HG02938 (cell line): ENCODE data around the gene NDRG2.
"Not testable (repeated sequence)": the region's sequence is repeated elsewhere in the genome, so short reads cannot be mapped to it uniquely, and the experiment has no call there.

Experiments
- ATAC-seq: cut with Tn5 transposase; IDR thresholded peaks from one replicate; pipeline ENCODE4 v1.9.1; 2021; ENCODE audit warnings: mild to moderate bottlenecking, moderate library complexity; ENCODE audit not compliant: unreplicated experiment

Gene NDRG2

GRCh38 chr14:21016413-21017190, 8.3 kb downstream of the NDRG2 start:
- no peak for ATAC-seq

GRCh38 chr14:21015312-21015711, 9.5 kb downstream of the NDRG2 start:
- ATAC-seq, result no peak

DNA sequence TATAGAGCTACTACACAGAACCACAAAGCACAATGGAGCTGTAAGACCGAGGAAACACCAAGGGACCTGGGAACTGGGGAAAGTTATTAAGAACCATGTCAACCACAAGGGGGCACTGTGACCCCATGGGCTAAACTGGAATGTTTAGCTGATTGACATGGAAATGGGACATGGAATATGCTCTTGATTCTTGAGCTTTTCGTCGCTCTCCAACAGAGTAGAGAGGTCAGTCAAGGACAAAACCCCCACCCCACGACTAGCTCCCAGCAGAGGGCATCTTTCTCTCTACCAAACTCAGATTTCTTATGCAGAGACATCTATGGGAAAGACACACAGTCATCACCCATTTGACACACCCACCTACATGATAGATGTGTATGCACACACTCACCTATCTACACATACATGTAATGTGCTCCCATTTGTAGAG, 10.1 kb downstream of the NDRG2 start:
- ATAC-seq, result peak; percentile 47

- ATAC-seq, result no peak
Measured at GRCh38 chr14:21011136-21011535, 13.7 kb downstream of the NDRG2 start.

DNA sequence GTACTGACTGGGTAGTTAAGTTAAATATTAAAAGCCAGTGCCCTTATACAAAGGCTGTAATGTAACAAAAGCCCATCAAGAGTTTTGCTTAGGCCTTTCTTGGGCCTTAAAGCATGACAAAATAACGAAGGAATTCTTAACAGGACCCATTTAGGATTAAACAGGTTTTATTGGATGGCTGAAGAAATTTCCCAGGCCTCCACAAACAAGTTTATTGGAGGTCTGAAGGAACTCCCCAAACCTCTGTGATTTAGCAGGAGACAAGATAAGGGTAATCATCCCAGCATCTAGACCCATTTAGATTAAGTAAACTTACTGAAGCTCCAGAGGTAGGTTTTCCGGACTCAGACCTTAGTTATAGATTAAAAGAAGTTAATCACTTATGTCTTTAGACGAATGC, 15.1 kb downstream of the NDRG2 start:
- not testable (repeated sequence) for ATAC-seq

DNA sequence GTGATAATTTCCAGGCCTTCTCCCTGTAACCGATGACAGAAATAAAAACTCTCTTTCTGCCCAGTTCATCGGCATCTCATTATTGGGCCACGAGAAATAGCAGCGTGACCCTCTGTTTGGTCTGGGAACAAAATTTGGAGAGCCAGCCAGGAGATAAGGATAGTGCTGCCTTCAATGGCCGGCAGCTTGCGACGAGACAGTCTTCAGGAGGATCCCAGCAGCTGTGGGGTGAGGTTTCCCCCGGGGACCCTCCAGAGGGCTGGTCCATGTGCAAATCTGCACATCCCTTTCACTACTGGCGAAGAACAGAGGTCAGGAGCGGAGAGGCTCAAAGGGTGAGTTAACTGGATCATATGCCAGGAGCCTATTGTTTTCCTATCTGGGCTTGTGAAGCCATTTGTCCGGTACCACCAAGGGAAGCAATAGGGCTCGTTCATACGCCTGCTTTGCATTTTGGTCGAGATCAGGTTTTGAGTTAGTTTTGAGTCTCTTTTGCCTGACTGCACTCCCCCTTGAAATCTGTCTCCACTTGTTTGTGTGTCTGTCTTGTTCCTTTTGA, 21.0 kb downstream of the NDRG2 start:
- no peak for ATAC-seq

GRCh38 chr14:21001218-21001617, 23.6 kb downstream of the NDRG2 start:
- no peak for ATAC-seq

DNA sequence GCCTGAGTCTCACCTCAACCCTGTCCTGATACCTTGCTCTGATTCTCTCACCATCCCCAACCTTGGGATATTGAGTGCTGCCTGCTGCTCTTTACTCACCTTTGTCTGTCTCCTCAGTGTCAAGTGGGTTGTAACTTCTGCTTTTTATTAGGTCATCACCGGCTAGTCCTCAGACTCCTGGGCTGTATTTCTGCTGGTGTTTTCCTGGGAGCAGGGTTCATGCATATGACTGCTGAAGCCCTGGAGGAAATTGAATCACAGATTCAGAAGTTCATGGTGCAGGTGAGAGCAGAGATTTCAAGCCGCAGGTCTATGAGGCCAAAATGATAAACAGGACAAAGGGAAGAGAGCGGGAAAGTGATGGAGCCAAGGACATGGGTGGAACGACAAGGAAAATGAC, 25.3 kb downstream of the NDRG2 start:
- no peak for ATAC-seq

- no peak for ATAC-seq
Measured at GRCh38 chr14:20998674-20999366, 26.0 kb downstream of the NDRG2 start, which contains the start of gene SLC39A2. Gene SLC39A2, plus strand, starts transcription at chr14:20999293. Its CDS starts 154 bp downstream, at chr14:20999447.

DNA sequence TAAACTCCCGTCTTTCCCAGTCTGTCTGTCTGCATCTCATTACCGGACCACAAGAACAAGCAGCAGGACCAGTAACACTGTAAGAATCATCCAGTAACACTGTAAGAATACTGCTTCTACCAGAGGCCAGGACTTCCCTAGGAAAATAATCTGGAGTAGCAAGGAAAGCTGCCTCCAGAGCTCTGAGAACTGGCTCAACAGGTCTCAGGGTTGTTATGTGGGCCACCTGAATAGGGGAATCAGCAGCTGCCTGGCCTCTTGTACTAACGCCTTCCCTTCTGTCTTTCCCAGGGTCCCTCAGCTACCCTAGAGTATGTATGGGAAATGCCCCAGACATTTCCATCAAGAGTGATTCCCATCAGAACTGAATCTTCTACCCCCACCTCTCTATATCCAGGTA, 26.7 kb downstream of the NDRG2 start:
- no peak for ATAC-seq

- no peak for ATAC-seq
Measured at GRCh38 chr14:20997564-20997963, 27.3 kb downstream of the NDRG2 start.

- ATAC-seq, result no peak
Measured at GRCh38 chr14:20997115-20997514, 27.7 kb downstream of the NDRG2 start.

DNA sequence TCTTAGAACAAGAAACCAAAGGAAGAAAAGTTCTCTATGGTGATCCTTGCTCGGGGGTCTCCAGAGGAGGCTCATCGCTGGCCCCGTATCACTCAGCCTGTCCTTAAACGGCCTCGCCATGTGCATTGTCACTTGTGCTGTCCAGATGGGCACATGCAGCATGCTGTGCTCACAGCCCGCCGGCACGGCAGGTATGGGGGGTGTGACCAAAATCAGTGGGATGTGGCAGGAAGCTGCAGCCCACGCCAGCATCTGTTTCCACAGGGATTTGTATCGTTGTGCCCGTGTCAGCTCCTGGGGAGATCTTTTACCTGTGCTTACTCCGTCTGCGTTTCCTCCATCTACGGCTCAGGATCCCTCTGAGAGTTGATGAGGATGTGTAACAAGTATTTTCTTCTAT, 28.3 kb downstream of the NDRG2 start:
- ATAC-seq, result no peak

GRCh38 chr14:20989787-20990600, 34.9 kb downstream of the NDRG2 start, which contains the start of gene METTL17:
Gene METTL17, plus strand, starts transcription at chr14:20989980. Its CDS starts 23 bp downstream, at chr14:20990003.
- ATAC-seq, result peak; percentile 94

DNA sequence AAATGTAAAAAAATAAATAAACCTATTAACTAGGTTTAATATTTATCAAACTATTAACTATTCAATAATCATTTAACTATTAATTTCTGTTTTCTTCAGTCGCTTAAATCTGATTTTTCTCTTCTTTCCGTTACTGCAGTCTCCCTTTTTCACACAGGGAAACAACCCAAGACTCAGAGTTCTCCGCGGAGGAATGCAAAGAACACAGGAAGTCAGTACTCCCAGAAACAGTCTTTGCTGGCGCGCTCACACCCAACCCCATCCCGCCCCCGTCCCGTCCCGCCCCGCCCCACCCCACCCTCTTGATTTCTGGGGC, 35.4 kb downstream of the NDRG2 start:
- ATAC-seq, result no peak

- no peak for ATAC-seq
Measured at GRCh38 chr14:20988717-20989470, 36.0 kb downstream of the NDRG2 start.

GRCh38 chr14:20986811-20987210, 38.0 kb downstream of the NDRG2 start:
- no peak for ATAC-seq

- not testable (repeated sequence) for ATAC-seq
Measured at GRCh38 chr14:20985650-20986049, 39.2 kb downstream of the NDRG2 start.

DNA sequence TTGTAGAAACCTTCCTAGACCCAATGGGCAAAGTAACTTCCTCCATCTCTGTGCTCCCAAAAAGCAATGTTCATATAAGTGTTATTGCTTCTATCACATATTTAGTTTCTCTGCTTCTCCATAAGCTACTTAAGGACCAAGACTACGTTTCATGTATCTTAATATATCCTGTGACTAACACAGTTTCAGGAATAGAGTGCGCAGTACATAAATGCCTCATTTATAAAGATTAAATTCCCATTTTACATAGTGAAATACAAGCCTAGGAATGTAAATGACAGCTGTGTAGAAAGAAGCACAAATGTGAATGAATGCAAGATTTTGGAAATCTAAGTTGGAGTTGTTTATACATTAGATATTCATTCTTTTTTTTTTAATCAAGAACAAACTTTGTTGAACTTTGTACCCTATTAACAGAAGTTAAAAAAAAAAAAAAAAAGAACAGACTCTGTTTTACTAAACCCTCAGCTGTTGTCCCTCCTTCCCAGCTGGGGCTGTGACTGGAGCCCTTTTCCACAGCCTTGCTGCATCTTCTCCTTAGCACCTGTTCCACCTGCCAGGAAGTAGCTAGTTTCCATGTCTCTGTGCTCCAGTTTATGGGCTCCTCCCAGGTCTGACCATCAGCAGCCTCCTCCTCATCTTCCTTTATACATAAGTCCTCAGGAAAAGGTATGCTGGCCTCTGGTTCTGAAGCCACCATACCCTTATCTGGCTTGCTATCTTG, 42.1 kb downstream of the NDRG2 start:
- ATAC-seq, result no peak

DNA sequence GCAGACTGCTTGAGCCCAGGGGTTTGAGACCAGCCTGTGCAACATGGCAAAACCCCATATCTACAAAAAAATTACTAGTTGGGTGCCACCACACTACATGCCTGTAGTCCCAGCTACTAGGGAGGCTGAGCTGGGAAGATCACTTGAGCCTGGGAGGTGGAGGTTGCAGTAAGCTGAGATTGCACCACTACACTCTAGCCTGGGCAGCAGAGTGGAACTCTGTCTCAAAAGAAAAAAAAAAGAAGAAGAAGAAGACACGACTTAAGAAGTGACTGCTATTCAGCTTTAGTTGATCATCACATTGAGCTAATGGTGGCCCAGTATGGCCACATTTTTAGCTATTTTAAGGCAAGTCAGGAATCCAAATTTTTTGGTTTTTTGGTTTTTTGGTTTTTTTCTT, 44.0 kb downstream of the NDRG2 start:
- no peak for ATAC-seq
